ENCODE results near the gene UBAP1L.

DNA sequence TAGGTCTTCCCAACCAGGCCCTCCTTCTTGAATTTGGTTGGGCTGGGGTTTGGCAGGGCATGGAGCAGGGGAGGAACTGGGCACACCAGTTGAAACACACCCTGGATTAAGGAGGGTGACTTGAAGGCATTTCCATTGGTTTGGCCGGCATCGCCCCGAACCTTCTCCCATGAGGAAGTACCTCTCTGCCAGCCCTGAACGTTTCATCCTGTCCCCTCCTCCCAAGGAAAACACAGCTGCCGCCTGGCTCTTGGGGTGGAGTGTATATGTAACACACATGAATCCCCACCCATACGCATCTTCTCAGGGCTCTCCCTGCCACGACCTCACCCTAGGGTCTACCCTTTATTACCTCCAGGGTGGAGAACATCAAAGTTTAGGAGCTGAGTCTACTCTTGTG, 14.6 kb downstream of the UBAP1L start:
- TF ChIP-seq, protein P1, sequence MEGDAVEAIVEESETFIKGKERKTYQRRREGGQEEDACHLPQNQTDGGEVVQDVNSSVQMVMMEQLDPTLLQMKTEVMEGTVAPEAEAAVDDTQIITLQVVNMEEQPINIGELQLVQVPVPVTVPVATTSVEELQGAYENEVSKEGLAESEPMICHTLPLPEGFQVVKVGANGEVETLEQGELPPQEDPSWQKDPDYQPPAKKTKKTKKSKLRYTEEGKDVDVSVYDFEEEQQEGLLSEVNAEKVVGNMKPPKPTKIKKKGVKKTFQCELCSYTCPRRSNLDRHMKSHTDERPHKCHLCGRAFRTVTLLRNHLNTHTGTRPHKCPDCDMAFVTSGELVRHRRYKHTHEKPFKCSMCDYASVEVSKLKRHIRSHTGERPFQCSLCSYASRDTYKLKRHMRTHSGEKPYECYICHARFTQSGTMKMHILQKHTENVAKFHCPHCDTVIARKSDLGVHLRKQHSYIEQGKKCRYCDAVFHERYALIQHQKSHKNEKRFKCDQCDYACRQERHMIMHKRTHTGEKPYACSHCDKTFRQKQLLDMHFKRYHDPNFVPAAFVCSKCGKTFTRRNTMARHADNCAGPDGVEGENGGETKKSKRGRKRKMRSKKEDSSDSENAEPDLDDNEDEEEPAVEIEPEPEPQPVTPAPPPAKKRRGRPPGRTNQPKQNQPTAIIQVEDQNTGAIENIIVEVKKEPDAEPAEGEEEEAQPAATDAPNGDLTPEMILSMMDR (conservative IDR thresholded peaks at IDR 0.05): no peak
- TF ChIP-seq EZH2 (IDR thresholded peaks at IDR 0.05; ENCODE audit: low read depth): no peak
